ENCODE measurements around the gene MAST4.

MAST4 gene

GRCh38 chr5:67149951-67150523, 553.8 kb downstream of the MAST4 start:
- H3K4me3 ChIP-seq (ENCODE audit: control insufficient read depth, low read depth, low read length): no peak overlapping the region
- DNase-seq (ENCODE audit: low read depth): peak; percentile 65
- TF ChIP-seq CTCF (conservative IDR thresholded peaks at IDR 0.05; ENCODE audit: control insufficient read depth, insufficient read depth, low read depth, low read length): peak; percentile 83

GRCh38 chr5:67152400-67152799, 556.2 kb downstream of the MAST4 start:
- no peak for DNase-seq (ENCODE audit: low read depth)
- H3K4me3 ChIP-seq (ENCODE audit: control insufficient read depth, low read depth, low read length): no peak overlapping the region
- no peak for TF ChIP-seq CTCF (conservative IDR thresholded peaks at IDR 0.05; ENCODE audit: control insufficient read depth, insufficient read depth, low read depth, low read length)

- no peak for DNase-seq (ENCODE audit: low read depth)
- no peak overlapping the region for H3K4me3 ChIP-seq (ENCODE audit: control insufficient read depth, low read depth, low read length)
- TF ChIP-seq CTCF (conservative IDR thresholded peaks at IDR 0.05; ENCODE audit: control insufficient read depth, insufficient read depth, low read depth, low read length): no peak
Measured at GRCh38 chr5:67153292-67153691, 557.1 kb downstream of the MAST4 start.

- TF ChIP-seq CTCF (conservative IDR thresholded peaks at IDR 0.05; ENCODE audit: control insufficient read depth, insufficient read depth, low read depth, low read length): no peak
- no peak overlapping the region for H3K4me3 ChIP-seq (ENCODE audit: control insufficient read depth, low read depth, low read length)
- DNase-seq (ENCODE audit: low read depth): no peak
Measured at GRCh38 chr5:67154556-67155206, 558.5 kb downstream of the MAST4 start.

GRCh38 chr5:67156976-67157583, 560.9 kb downstream of the MAST4 start:
- no peak overlapping the region for H3K4me3 ChIP-seq (ENCODE audit: control insufficient read depth, low read depth, low read length)
- peak; percentile 46 for DNase-seq (ENCODE audit: low read depth)
- TF ChIP-seq CTCF (conservative IDR thresholded peaks at IDR 0.05; ENCODE audit: control insufficient read depth, insufficient read depth, low read depth, low read length): peak; percentile 74

- DNase-seq (ENCODE audit: low read depth): no peak
- no peak overlapping the region for H3K4me3 ChIP-seq (ENCODE audit: control insufficient read depth, low read depth, low read length)
- TF ChIP-seq CTCF (conservative IDR thresholded peaks at IDR 0.05; ENCODE audit: control insufficient read depth, insufficient read depth, low read depth, low read length): no peak
Measured at GRCh38 chr5:67160272-67160671, 564.1 kb downstream of the MAST4 start.
